GM12878 (cell line): ENCODE results near the gene IFI6. TPM values are rescaled to one million over a fixed set of nuclear protein-coding genes. Genes with fewer than 3 reads are reported as not detected.

Experiments used
- ATAC-seq: fragments of 200-7000 bp; cut with Tn5 transposase; 3 replicates; pipeline ENCODE4 v1.9.1; 2020; ENCODE audit warnings: mild to moderate bottlenecking, moderate library complexity
- BruUV-seq: library from RNA; stranded (reverse); fragments of 400-500 nt; replicated peaks from 2 replicates; lab custom pipeline; 2021; lab: Mats Ljungman, UMichigan
- CTCF ChIA-PET: fragments of 300-600 bp; sonication (Branson Sonifier 250); formaldehyde crosslinking; extraction: SDS; loops from one replicate; lab custom pipeline; 2021; ENCODE audit warnings: inconsistent platforms; lab: Yijun Ruan, JAX
- POLR2A ChIA-PET: fragments of 350-600 bp; formaldehyde crosslinking; extraction: SDS; loops from one replicate; lab custom pipeline; 2021; ENCODE audit warnings: inconsistent platforms; lab: Charles Lee
- RAD21 ChIA-PET: fragments of 300-600 bp; sonication (Branson Sonifier 250); formaldehyde crosslinking; loops from one replicate; lab custom pipeline; 2023; ENCODE audit warnings: antibody characterized with exemption; ENCODE audit not compliant: unreplicated experiment; lab: Charles Lee
- SMC1A ChIA-PET: fragments of 300-600 bp; sonication (Branson Sonifier 250); formaldehyde crosslinking; loops from one replicate; lab custom pipeline; 2023; ENCODE audit not compliant: unreplicated experiment, uncharacterized antibody; lab: Charles Lee
- DNase-seq: peaks from one replicate; pipeline ENCODE4 v3.0.0-alpha.2; 2011; ENCODE audit warnings: low read depth, low spot score
- FAIRE-seq: peaks from 3 replicates; lab custom pipeline; 2011; peaks lifted over from hg19 to GRCh38; lab: Jason Lieb, UNC
- H2AFZ ChIP-seq: 2 replicates; pipeline ENCODE4 v1.6.0; 2011; ENCODE audit warnings: low read depth, low read length, control low read depth; ENCODE audit not compliant: control insufficient read depth
- H3K27ac ChIP-seq: 2 replicates; pipeline ENCODE4 v1.5.1; 2011; ENCODE audit warnings: control low read depth; ENCODE audit not compliant: control insufficient read depth, insufficient read depth
- H3K27me3 ChIP-seq, 2 experiments: replicated peaks in 1 of 2; 2 replicates each; pipeline versions ENCODE4 v1.6.0 to v1.6.1; 2011; ENCODE audit warnings: low read length in 1 of 2; ENCODE audit not compliant: control insufficient read depth in 2 of 2, insufficient read depth in 2 of 2
- H3K36me3 ChIP-seq, 2 experiments: 2 replicates each; pipeline ENCODE4 v1.5.1; 2011; ENCODE audit warnings: low read length in 1 of 2; ENCODE audit not compliant: control insufficient read depth in 2 of 2, insufficient read depth in 2 of 2
- H3K4me1 ChIP-seq: 2 replicates; pipeline ENCODE4 v1.6.1; 2011; ENCODE audit warnings: mild to moderate bottlenecking, low read length, moderate library complexity, mixed read lengths; ENCODE audit not compliant: control insufficient read depth, insufficient read depth
- H3K4me2 ChIP-seq: 2 replicates; pipeline ENCODE4 v1.6.0; 2011; ENCODE audit warnings: control low read depth; ENCODE audit not compliant: control insufficient read depth, insufficient read depth
- H3K4me3 ChIP-seq: fragments of 200-600 bp; sonication (generic); 2 replicates; pipeline ENCODE4 v1.5.1; 2016
- H3K79me2 ChIP-seq: 2 replicates; pipeline ENCODE4 v1.6.0; 2011; ENCODE audit warnings: low read length; ENCODE audit not compliant: control insufficient read depth, insufficient read depth
- H3K9ac ChIP-seq: 2 replicates; pipeline ENCODE4 v1.8.0; 2011; ENCODE audit warnings: low read length, control low read depth, mixed read lengths; ENCODE audit not compliant: control insufficient read depth, insufficient read depth
- H3K9me3 ChIP-seq: replicated peaks from 3 replicates; pipeline ENCODE4 v1.5.1; 2011; ENCODE audit warnings: mild to moderate bottlenecking, low read length; ENCODE audit not compliant: control insufficient read depth, insufficient read depth
- H4K20me1 ChIP-seq: 2 replicates; pipeline ENCODE4 v1.6.0; 2011; ENCODE audit not compliant: control insufficient read depth, insufficient read depth
- CREB1 ChIP-seq: IDR thresholded peaks from 2 replicates; pipeline ENCODE4 v1.6.1; 2012; ENCODE audit warnings: low read depth, mild to moderate bottlenecking, inconsistent platforms
- CREM ChIP-seq: IDR thresholded peaks from 2 replicates; pipeline ENCODE4 v1.6.1; 2014; ENCODE audit warnings: antibody characterized with exemption, low read depth
- E2F4 ChIP-seq: IDR thresholded peaks from 2 replicates; pipeline ENCODE4 v1.6.1; 2012; ENCODE audit warnings: low read depth, low read length, improper control_type of control experiment
- NR2C2 ChIP-seq: IDR thresholded peaks from 2 replicates; pipeline ENCODE4 v1.6.1; 2011; ENCODE audit warnings: borderline replicate concordance, low read depth; ENCODE audit not compliant: control insufficient read depth, insufficient read length
- PBX3 ChIP-seq: IDR thresholded peaks from 2 replicates; pipeline ENCODE4 v1.6.1; 2011; ENCODE audit warnings: mild to moderate bottlenecking, low read depth, low read length, moderate library complexity; ENCODE audit not compliant: insufficient replicate concordance
- STAT3 ChIP-seq: IDR thresholded peaks from 2 replicates; pipeline ENCODE4 v1.6.1; 2011; ENCODE audit warnings: low read depth, low read length, improper control_type of control experiment
- WGBS: methylation state at CpG from one replicate; pipeline ENCODE4 v1.1.6; 2016; ENCODE audit warnings: low lambda C conversion rate; ENCODE audit not compliant: insufficient replicate concordance, insufficient coverage; ENCODE audit errors: missing lambda C conversion rate; 5-methylcytosine and 5-hydroxymethylcytosine counted together
- in situ Hi-C: fragments of 300-500 bp; cut with MboI; formaldehyde crosslinking; loops from 9 replicates; pipeline ENCODE4 v1.14.3; 2018; ENCODE audit warnings: mixed read lengths
- intact Hi-C: fragments of 100-400 bp; cut with micrococcal nuclease; formaldehyde crosslinking; loops from one replicate; pipeline ENCODE4 v1.14.2; 2022; ENCODE audit not compliant: unreplicated experiment
- polyA plus RNA-seq, 11 experiments: library from polyadenylated mRNA; depleted of rRNA in 4 of 11; unstranded in 6 of 11; stranded (reverse) in 5 of 11; fragments of >200 nt; fragmentation: Nextera tagmentation in 4 of 11; fragmentation: Illumina TruSeq in 1 of 11; extraction: Ambion mirVana in 4 of 11; extraction: Trizol in 1 of 11; gene quantifications; 1 replicate in 1 of 11; 2 replicates in 10 of 11; pipeline versions ENCODE4 v1.2.1 to v1.2.3, GENCODE V29; 2011 to 2016; ENCODE audit warnings: inconsistent platforms in 2 of 11, missing spikeins in 2 of 11, low read depth in 1 of 11
- total RNA-seq, 4 experiments: library from RNA; depleted of rRNA in 3 of 4; stranded (reverse); fragments of >200 nt in 3 of 4; fragmentation: Illumina TruSeq in 1 of 4; extraction: Trizol in 1 of 4; gene quantifications; 2 replicates each; pipeline versions ENCODE4 v1.2.1 to v1.2.3, GENCODE V29; 2013 to 2021

IFI6 gene
- total and polyA plus RNA-seq, 10 of the 15 experiments (the other 5 are each of a cell fraction or from before 2014, with no cell fraction given) = 5.6 to 123 (median 69.0) TPM

GRCh38 chr1:27665016-27665651, 6.9 kb downstream of the IFI6 start:
- intact Hi-C loops = loop anchor here (10.0 kb wide), 1 partner anchor 340 kb away; the partner anchor contains the start of gene TMEM222
- ChIA-PET POLR2A (interaction anchor here (5.9 kb wide), 1 partner anchor 36 kb away, joined by 141 read pairs; the partner anchor contains the start of gene FGR), SMC1A (interaction anchor here (0.5 to 8.0 kb wide), 4 partner anchors 21 to 98 kb away, joined by 3 to 248 read pairs (median 48); partner anchors contain the start of gene AHDC1), RAD21 (interaction anchor here (7.7 to 8.8 kb wide), 2 partner anchors 36 to 58 kb away, joined by 211 to 268 read pairs; partner anchors contain the start of genes AHDC1 and FGR), CTCF (interaction anchor here (1.3 to 8.8 kb wide), 5 partner anchors 17 to 365 kb away, joined by 3 to 327 read pairs (median 5); partner anchors contain the start of gene AHDC1)
- DNase-seq (no peak), ATAC-seq (no peak), FAIRE-seq (no peak)
- Histone ChIP-seq H3K27me3 (no peaks in the 10 kb centered on the region), H2AFZ (no peak overlapping the region), H3K36me3 (peaks cover 0 to 9% of the 10 kb centered on the region in 2 experiments; a peak in 1 of 4 replicates), H3K4me2 (no peak overlapping the region), H3K4me3 (no peak overlapping the region), H3K9ac (no peak overlapping the region), H3K27ac (no peak overlapping the region), H3K79me2 (peaks cover 3% of the 10 kb centered on the region), H4K20me1 (no peaks in the 10 kb centered on the region), H3K4me1 (peaks cover 30% of the 10 kb centered on the region), H3K9me3 (no peaks in the 10 kb centered on the region)
- in situ Hi-C loops = no loop called here
- TF ChIP-seq CREM = no peak
- TF ChIP-seq STAT3 = no peak
- no peak for TF ChIP-seq CREB1
- no peak for TF ChIP-seq E2F4
- TF ChIP-seq NR2C2 = no peak
- no peak for TF ChIP-seq PBX3
- BruUV-seq = no TSS peak
- WGBS = 91% methylated on average over 9 of the region's 9 CpGs
